Measurements from ENCODE around the gene NCF4. TPM values are rescaled to one million over a fixed set of nuclear protein-coding genes. Genes with fewer than 3 reads are reported as not detected.

Gene NCF4
- total RNA-seq, 1 experiment from 2014 or later: not detected

GRCh38 chr22:36850682-36851081, 10.1 kb upstream of the NCF4 start:
- H3K4me3 ChIP-seq (ENCODE audit: low read depth in 2 of 2, low read length in 2 of 2): no peak overlapping the region
- H3K36me3 ChIP-seq (ENCODE audit: control insufficient read depth, insufficient read depth, low read length): no peaks in the 10 kb centered on the region
- in situ Hi-C loops (cut with HindIII; ENCODE audit: low pct_unique_long_range_greater_than_20kb, low sequenced_read_pairs) (no loop called here), intact Hi-C loops (cut with micrococcal nuclease; ENCODE audit: unreplicated experiment) (loop anchor here (5.0 kb wide), 1 partner anchor 127 kb away; no protein-coding TSS in a partner anchor)
- no peaks in the 10 kb centered on the region for H3K4me1 ChIP-seq (ENCODE audit: control insufficient read depth, insufficient read depth, low read length)
- ATAC-seq: no peak
- H3K27me3 ChIP-seq (ENCODE audit: control insufficient read depth, insufficient read depth, low read length): no peaks in the 10 kb centered on the region
- no peak for DNase-seq (ENCODE audit: low read depth, low spot score)
- no peaks in the 10 kb centered on the region for H3K9me3 ChIP-seq (ENCODE audit: control insufficient read depth, insufficient read depth, low read depth, low read length)
- POLR2A ChIA-PET: no interaction called here
- TF ChIP-seq CTCF (IDR thresholded peaks at IDR 0.05): no peak
- no peak for TF ChIP-seq POLR2AphosphoS5 (IDR thresholded peaks at IDR 0.05; ENCODE audit: low read depth, low read length)
- TF ChIP-seq REST (IDR thresholded peaks at IDR 0.05; ENCODE audit: insufficient read depth in 1 of 2, low read depth in 2 of 2, low read length in 1 of 2): no peak
- TF ChIP-seq TCF7L2 (IDR thresholded peaks at IDR 0.05; ENCODE audit: low read depth, low read length): no peak
- TF ChIP-seq SIN3A (IDR thresholded peaks at IDR 0.05; ENCODE audit: borderline replicate concordance, insufficient read depth, low read depth, low read length): no peak
- no peak overlapping the region for H3K27ac ChIP-seq (ENCODE audit: low read length)
- BruUV-seq (replicated peaks): no TSS peak
- CTCF ChIA-PET: no interaction called here

GRCh38 chr22:36852056-36852973, 8.5 kb upstream of the NCF4 start:
- Histone ChIP-seq H3K27ac (ENCODE audit: low read length) (no peak overlapping the region), H3K4me1 (ENCODE audit: control insufficient read depth, insufficient read depth, low read length) (no peaks in the 10 kb centered on the region), H3K9me3 (ENCODE audit: control insufficient read depth, insufficient read depth, low read depth, low read length) (no peaks in the 10 kb centered on the region), H3K4me3 (ENCODE audit: low read depth in 2 of 2, low read length in 2 of 2) (no peak overlapping the region), H3K27me3 (ENCODE audit: control insufficient read depth, insufficient read depth, low read length) (no peaks in the 10 kb centered on the region), H3K36me3 (ENCODE audit: control insufficient read depth, insufficient read depth, low read length) (no peaks in the 10 kb centered on the region)
- no peak for ATAC-seq
- ChIA-PET POLR2A (interaction anchor here (0.6 kb wide), 1 partner anchor 1095 kb away, joined by 4 read pairs; no protein-coding TSS in a partner anchor), CTCF (interaction anchor here (0.8 kb wide), 1 partner anchor 10 kb away, joined by 3 read pairs; no protein-coding TSS in a partner anchor)
- no peak for TF ChIP-seq SIN3A (IDR thresholded peaks at IDR 0.05; ENCODE audit: borderline replicate concordance, insufficient read depth, low read depth, low read length)
- TF ChIP-seq POLR2AphosphoS5 (IDR thresholded peaks at IDR 0.05; ENCODE audit: low read depth, low read length): no peak
- no peak for DNase-seq (ENCODE audit: low read depth, low spot score)
- no TSS peak for BruUV-seq (replicated peaks)
- intact Hi-C loops (cut with micrococcal nuclease; ENCODE audit: unreplicated experiment) (loop anchor here (5.0 kb wide), 1 partner anchor 125 kb away; no protein-coding TSS in a partner anchor), in situ Hi-C loops (cut with HindIII; ENCODE audit: low pct_unique_long_range_greater_than_20kb, low sequenced_read_pairs) (no loop called here)

Data from Panc1 (cell line).